GM12878 (cell line): ENCODE measurements around the gene TFDP1.

Experiments used
- JUND ChIP-seq: IDR thresholded peaks from 2 replicates; pipeline ENCODE4 v1.6.1; 2012; ENCODE audit warnings: low read depth, mild to moderate bottlenecking, low read length, improper control_type of control experiment, moderate library complexity
- TF ChIP-seq, protein P1 (sequence below), 3 experiments: IDR thresholded peaks in 2 of 3; conservative IDR thresholded peaks in 1 of 3; 2 replicates each; pipeline ENCODE4 v1.5.1; 2011; ENCODE audit warnings: low read depth in 3 of 3, low read length in 3 of 3, mild to moderate bottlenecking in 3 of 3, control low read depth in 2 of 3, moderate library complexity in 2 of 3, inconsistent platforms in 1 of 3, mixed read lengths in 1 of 3; ENCODE audit not compliant: control insufficient read depth in 2 of 3, insufficient read depth in 1 of 3; ENCODE audit errors: extremely low read depth in 1 of 3

DNA sequence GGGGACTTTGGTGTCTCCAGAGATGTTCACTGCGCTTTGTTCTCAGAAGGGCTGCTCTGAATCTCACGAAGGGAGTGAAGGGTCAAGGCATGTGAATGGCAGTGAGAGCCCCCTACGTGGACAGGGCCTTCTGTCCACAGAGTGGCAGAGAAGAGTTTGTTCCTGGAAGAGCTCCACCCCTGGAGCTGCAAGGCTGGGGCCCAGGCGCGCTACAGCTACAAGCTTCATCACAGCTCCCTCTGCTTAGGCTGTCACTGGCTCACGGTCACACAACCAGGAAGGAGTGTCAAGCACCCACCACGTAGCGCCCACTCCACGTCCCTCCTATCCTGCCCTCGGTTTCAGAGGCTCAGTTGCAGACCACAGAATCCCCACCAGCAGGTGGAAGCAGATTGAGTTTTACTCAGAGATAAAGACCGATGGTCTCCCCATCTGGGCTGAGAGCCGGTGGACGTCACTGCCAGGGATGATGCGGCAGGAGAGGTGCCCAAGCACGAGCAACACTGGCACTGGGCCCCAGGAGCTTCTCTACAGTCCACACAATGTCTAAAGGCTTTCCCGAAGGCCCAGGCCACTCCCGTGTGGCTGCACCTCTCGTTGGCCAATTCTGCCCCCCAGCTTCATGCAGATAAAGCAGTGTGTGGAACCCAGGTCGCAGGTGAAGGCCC lies 23.0 kb upstream of the TFDP1 start:
- TF ChIP-seq JUND = no peak
- TF ChIP-seq, protein P1, sequence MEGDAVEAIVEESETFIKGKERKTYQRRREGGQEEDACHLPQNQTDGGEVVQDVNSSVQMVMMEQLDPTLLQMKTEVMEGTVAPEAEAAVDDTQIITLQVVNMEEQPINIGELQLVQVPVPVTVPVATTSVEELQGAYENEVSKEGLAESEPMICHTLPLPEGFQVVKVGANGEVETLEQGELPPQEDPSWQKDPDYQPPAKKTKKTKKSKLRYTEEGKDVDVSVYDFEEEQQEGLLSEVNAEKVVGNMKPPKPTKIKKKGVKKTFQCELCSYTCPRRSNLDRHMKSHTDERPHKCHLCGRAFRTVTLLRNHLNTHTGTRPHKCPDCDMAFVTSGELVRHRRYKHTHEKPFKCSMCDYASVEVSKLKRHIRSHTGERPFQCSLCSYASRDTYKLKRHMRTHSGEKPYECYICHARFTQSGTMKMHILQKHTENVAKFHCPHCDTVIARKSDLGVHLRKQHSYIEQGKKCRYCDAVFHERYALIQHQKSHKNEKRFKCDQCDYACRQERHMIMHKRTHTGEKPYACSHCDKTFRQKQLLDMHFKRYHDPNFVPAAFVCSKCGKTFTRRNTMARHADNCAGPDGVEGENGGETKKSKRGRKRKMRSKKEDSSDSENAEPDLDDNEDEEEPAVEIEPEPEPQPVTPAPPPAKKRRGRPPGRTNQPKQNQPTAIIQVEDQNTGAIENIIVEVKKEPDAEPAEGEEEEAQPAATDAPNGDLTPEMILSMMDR (IDR thresholded peaks at IDR 0.05 in 2 of 3, conservative IDR thresholded peaks at IDR 0.05 in 1 of 3; ENCODE audit: control insufficient read depth in 2 of 3, extremely low read depth in 1 of 3, insufficient read depth in 1 of 3, low read depth in 3 of 3, low read length in 3 of 3) = no peak
